ENCODE data around the gene GTF2IRD1.

- TF ChIP-seq CTCF (conservative IDR thresholded peaks at IDR 0.05 in 1 of 2, IDR thresholded peaks at IDR 0.05 in 1 of 2; ENCODE audit: low read depth in 1 of 2, low read length in 2 of 2) (no peak), EZH2 (IDR thresholded peaks at IDR 0.05; ENCODE audit: low read length, missing control alignments) (no peak)
These were observed 871 bp upstream of the GTF2IRD1 start for GRCh38 chr7:74452748-74453321.
